Measurements from ENCODE around the gene ZBTB11. TPM values are rescaled to one million over a fixed set of nuclear protein-coding genes. Genes with fewer than 3 reads are reported as not detected.

The ZBTB11 gene
- total and polyA plus RNA-seq, 2 of the 13 experiments (the other 11 are each of a cell fraction or from before 2014, with no cell fraction given), result 5.9 to 18.1 TPM

DNA sequence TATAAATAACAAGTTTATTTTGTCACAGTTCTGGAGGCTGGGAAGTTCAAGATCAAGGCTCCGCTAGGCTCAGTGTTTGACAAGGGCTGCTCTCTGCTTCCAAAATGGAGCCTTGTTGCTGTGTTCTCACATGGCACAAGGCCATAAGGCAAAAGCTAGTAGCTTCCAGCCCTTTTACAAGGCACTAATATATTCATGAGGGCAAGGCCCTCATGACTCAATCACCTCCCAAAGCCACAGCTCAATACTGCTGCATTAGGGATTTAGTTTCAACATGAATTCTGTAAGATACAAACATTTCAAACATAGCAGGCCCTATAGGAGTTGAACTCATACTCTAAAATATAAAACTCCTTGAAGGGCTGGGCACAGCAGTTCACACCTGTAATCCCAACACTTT lies 30.2 kb downstream of the ZBTB11 start (continued):
- TF ChIP-seq, protein P1, sequence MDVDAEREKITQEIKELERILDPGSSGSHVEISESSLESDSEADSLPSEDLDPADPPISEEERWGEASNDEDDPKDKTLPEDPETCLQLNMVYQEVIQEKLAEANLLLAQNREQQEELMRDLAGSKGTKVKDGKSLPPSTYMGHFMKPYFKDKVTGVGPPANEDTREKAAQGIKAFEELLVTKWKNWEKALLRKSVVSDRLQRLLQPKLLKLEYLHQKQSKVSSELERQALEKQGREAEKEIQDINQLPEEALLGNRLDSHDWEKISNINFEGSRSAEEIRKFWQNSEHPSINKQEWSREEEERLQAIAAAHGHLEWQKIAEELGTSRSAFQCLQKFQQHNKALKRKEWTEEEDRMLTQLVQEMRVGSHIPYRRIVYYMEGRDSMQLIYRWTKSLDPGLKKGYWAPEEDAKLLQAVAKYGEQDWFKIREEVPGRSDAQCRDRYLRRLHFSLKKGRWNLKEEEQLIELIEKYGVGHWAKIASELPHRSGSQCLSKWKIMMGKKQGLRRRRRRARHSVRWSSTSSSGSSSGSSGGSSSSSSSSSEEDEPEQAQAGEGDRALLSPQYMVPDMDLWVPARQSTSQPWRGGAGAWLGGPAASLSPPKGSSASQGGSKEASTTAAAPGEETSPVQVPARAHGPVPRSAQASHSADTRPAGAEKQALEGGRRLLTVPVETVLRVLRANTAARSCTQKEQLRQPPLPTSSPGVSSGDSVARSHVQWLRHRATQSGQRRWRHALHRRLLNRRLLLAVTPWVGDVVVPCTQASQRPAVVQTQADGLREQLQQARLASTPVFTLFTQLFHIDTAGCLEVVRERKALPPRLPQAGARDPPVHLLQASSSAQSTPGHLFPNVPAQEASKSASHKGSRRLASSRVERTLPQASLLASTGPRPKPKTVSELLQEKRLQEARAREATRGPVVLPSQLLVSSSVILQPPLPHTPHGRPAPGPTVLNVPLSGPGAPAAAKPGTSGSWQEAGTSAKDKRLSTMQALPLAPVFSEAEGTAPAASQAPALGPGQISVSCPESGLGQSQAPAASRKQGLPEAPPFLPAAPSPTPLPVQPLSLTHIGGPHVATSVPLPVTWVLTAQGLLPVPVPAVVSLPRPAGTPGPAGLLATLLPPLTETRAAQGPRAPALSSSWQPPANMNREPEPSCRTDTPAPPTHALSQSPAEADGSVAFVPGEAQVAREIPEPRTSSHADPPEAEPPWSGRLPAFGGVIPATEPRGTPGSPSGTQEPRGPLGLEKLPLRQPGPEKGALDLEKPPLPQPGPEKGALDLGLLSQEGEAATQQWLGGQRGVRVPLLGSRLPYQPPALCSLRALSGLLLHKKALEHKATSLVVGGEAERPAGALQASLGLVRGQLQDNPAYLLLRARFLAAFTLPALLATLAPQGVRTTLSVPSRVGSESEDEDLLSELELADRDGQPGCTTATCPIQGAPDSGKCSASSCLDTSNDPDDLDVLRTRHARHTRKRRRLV (CRISPR knock-in tag; IDR thresholded peaks at IDR 0.05), result no peak
- no peak for TF ChIP-seq ELF4 (CRISPR knock-in tag; IDR thresholded peaks at IDR 0.05; ENCODE audit: borderline replicate concordance)
- no peak for TF ChIP-seq ZNF337 (CRISPR knock-in tag; IDR thresholded peaks at IDR 0.05; ENCODE audit: borderline replicate concordance, low read depth)
- TF ChIP-seq ZNF207 (IDR thresholded peaks at IDR 0.05; ENCODE audit: borderline replicate concordance), result no peak
- TF ChIP-seq ZNF773 (CRISPR knock-in tag; IDR thresholded peaks at IDR 0.05; ENCODE audit: borderline replicate concordance), result no peak
- TF ChIP-seq, protein P2, sequence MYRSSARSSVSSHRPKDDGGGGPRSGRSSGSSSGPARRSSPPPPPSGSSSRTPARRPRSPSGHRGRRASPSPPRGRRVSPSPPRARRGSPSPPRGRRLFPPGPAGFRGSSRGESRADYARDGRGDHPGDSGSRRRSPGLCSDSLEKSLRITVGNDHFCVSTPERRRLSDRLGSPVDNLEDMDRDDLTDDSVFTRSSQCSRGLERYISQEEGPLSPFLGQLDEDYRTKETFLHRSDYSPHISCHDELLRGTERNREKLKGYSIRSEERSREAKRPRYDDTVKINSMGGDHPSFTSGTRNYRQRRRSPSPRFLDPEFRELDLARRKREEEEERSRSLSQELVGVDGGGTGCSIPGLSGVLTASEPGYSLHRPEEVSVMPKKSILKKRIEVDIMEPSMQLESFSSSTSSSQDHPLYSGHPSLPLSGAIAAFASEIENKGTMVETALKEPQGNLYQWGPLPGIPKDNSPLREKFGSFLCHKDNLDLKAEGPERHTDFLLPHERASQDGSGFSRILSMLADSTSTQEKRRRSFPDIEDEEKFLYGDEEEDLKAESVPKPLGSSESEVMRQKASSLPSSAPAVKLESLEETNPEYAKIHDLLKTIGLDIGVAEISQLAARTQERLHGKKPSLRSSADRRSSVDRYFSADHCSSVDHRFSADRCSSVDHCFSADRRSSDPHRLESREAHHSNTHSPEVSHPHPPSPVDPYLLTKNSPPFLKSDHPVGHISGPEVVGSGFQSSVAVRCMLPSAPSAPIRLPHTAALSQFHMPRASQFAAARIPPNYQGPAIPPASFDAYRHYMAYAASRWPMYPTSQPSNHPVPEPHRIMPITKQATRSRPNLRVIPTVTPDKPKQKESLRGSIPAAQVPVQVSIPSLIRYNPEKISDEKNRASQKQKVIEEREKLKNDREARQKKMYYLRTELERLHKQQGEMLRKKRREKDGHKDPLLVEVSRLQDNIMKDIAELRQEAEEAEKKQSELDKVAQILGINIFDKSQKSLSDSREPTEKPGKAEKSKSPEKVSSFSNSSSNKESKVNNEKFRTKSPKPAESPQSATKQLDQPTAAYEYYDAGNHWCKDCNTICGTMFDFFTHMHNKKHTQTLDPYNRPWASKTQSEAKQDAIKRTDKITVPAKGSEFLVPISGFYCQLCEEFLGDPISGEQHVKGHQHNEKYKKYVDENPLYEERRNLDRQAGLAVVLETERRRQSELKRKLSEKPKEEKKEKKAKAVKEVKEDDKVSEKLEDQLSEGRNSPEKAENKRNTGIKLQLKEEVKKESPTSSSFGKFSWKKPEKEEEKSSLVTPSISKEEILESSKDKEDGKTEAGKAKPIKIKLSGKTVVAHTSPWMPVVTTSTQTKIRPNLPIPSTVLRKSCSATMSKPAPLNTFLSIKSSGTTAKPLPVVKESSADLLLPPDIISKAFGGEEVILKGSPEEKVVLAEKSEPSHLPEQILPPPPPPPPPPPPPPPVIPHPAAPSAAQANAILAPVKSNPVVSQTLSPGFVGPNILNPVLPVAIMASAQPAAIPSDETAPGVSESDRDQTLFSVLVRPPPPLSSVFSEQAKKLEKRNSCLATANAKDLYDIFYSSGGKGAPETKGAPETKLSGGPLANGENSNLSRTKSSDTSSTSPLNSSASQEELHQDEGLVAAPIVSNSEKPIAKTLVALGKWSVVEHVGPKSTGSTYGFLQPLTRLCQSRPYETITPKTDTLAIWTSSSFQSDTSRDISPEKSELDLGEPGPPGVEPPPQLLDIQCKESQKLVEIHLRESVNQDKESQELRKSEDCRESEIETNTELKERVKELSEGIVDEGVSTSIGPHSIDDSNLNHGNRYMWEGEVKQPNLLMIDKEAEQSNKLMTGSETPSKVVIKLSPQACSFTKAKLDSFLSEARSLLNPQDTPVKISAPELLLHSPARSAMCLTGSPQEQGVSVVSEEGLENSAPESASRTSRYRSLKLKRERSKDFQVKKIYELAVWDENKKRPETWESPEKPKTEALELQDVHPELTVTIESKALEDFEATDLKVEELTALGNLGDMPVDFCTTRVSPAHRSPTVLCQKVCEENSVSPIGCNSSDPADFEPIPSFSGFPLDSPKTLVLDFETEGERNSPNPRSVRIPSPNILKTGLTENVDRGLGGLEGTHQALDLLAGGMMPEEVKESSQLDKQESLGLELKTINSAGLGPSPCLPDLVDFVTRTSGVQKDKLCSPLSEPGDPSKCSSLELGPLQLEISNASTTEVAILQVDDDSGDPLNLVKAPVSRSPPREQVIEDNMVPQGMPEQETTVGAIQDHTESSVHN (CRISPR knock-in tag; IDR thresholded peaks at IDR 0.05), result no peak
- TF ChIP-seq CENPX (CRISPR knock-in tag; IDR thresholded peaks at IDR 0.05), result no peak
- TF ChIP-seq GATAD1 (CRISPR knock-in tag; IDR thresholded peaks at IDR 0.05), result no peak
- no peak for TF ChIP-seq ZNF674 (CRISPR knock-in tag; IDR thresholded peaks at IDR 0.05; ENCODE audit: low read depth)
- no peak for TF ChIP-seq ATM (IDR thresholded peaks at IDR 0.05; ENCODE audit: borderline replicate concordance)
- TF ChIP-seq ZNF543 (CRISPR knock-in tag; IDR thresholded peaks at IDR 0.05), result no peak

Data from HepG2 (cell line).